ENCODE results near the gene GOLGA8S.
"Not testable (repeated sequence)": the region's sequence is repeated elsewhere in the genome, so short reads cannot be mapped to it uniquely, and the experiment has no call there.

The GOLGA8S gene

DNA sequence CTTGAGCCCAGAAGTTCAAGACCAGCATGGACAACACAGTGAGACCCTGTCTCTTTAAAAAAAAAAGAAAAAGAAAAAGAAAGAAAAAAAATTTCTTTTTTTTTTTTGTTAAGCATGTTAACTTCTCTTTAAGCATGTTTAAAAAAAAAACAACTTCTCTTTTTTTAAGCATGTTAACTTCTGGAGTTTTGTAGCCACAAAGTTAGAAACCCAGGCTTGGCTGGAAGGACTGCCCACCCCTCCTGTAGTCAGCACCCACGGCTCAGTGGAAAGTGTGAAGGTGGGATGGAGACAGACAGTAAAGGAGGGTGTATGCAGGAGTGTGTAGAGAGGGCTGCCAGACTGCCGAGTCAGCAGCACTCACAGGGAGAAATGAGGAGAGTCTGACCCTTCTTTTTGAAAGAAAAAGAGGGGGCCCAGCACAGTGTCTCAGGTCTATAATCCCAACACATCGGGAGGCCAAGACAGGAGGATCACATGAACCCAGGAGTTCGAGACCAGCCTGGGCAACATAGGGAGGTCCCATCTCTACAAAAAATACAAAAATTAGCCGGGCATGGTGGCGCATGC is 33.2 kb downstream of the GOLGA8S start:
- DNase-seq = no peak
- Histone ChIP-seq H3K27me3 (ENCODE audit: insufficient read depth, low read depth, severe bottlenecking) (no peaks in the 10 kb centered on the region), H3K27ac (no peak overlapping the region), H3K4me3 (ENCODE audit: low read depth, low read length) (no peak overlapping the region), H3K9me3 (ENCODE audit: severe bottlenecking) (no peaks in the 10 kb centered on the region), H3K36me3 (no peaks in the 10 kb centered on the region)
- TF ChIP-seq, protein P1, sequence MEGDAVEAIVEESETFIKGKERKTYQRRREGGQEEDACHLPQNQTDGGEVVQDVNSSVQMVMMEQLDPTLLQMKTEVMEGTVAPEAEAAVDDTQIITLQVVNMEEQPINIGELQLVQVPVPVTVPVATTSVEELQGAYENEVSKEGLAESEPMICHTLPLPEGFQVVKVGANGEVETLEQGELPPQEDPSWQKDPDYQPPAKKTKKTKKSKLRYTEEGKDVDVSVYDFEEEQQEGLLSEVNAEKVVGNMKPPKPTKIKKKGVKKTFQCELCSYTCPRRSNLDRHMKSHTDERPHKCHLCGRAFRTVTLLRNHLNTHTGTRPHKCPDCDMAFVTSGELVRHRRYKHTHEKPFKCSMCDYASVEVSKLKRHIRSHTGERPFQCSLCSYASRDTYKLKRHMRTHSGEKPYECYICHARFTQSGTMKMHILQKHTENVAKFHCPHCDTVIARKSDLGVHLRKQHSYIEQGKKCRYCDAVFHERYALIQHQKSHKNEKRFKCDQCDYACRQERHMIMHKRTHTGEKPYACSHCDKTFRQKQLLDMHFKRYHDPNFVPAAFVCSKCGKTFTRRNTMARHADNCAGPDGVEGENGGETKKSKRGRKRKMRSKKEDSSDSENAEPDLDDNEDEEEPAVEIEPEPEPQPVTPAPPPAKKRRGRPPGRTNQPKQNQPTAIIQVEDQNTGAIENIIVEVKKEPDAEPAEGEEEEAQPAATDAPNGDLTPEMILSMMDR (IDR thresholded peaks at IDR 0.05; ENCODE audit: low read depth, low read length) = no peak

DNA sequence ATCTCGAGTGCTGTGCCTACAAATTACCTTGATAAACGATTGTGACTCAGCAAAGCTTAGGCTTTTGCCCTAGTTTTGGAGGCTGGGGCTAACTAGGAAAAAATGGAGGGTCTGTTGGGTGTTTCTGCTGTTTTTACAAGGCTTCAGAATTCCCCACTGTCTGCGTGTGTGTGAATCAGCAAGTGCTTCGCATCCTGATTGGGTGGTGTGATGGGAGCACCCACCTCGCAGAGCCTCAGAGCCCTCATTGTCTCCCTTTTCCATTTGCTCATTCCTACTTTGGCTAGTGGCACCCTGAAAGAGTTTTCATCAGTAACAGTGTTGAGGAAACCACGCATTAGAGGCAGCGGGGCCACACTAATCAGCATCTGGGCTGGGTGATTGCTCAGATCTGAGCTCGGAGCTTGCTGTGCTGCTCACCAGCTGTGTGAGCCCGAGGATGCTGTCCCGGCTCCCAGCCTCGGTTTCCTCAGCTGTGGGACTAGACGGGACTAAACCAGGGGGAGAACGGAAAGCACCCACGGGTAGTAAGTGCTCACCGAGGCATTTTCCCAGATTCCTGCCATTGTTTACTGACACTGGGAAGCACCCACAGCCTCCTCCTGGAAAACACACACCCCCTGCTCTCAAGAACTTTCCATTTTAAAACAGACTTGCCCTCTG is 40.6 kb downstream of the GOLGA8S start:
- H3K27me3 ChIP-seq (ENCODE audit: insufficient read depth, low read depth, severe bottlenecking) = no peaks in the 10 kb centered on the region
- no peak overlapping the region for H3K27ac ChIP-seq
- no peak for DNase-seq
- TF ChIP-seq, protein P1 (IDR thresholded peaks at IDR 0.05; ENCODE audit: low read depth, low read length) = no peak
- H3K9me3 ChIP-seq (ENCODE audit: severe bottlenecking) = no peaks in the 10 kb centered on the region
- H3K4me3 ChIP-seq (ENCODE audit: low read depth, low read length) = no peak overlapping the region
- no peaks in the 10 kb centered on the region for H3K36me3 ChIP-seq

- Histone ChIP-seq H3K27me3 (ENCODE audit: insufficient read depth, low read depth, severe bottlenecking) (no peaks in the 10 kb centered on the region), H3K36me3 (no peaks in the 10 kb centered on the region), H3K4me3 (ENCODE audit: low read depth, low read length) (no peak overlapping the region), H3K9me3 (ENCODE audit: severe bottlenecking) (no peaks in the 10 kb centered on the region), H3K27ac (no peak overlapping the region)
- DNase-seq = no peak
- TF ChIP-seq, protein P1 (IDR thresholded peaks at IDR 0.05; ENCODE audit: low read depth, low read length) = no peak
Observed at GRCh38 chr15:23395832-23396231, 41.3 kb downstream of the GOLGA8S start.

DNA sequence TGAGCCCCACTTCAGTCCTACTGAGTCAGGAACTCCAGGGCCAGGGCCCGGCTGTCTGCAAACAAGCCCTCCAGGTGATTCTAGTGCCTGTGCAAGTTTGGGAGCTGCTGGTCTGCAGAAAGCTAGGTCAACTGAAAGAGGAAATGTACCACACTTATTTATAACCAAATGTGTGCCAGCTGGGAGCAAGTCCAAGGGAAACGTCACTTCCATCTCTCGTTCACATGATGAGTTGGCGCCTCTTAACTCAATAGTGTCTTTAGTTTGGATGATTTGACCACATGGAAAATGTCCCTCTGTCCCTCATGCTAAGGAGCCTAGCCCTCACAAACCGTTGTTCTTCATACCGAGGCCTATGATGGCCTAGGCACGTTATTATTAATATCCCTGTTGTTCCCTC is 43.2 kb downstream of the GOLGA8S start:
- H3K27me3 ChIP-seq (ENCODE audit: insufficient read depth, low read depth, severe bottlenecking) = no peaks in the 10 kb centered on the region
- no peak overlapping the region for H3K27ac ChIP-seq
- TF ChIP-seq, protein P1 (IDR thresholded peaks at IDR 0.05; ENCODE audit: low read depth, low read length) = no peak
- H3K36me3 ChIP-seq = no peaks in the 10 kb centered on the region
- no peaks in the 10 kb centered on the region for H3K9me3 ChIP-seq (ENCODE audit: severe bottlenecking)
- DNase-seq = no peak
- no peak overlapping the region for H3K4me3 ChIP-seq (ENCODE audit: low read depth, low read length)

GRCh38 chr15:23398357-23398756 is 43.8 kb downstream of the GOLGA8S start:
- H3K27me3 ChIP-seq (ENCODE audit: insufficient read depth, low read depth, severe bottlenecking); H3K27ac ChIP-seq: not testable (repeated sequence)

GRCh38 chr15:23399207-23399606 is 44.7 kb downstream of the GOLGA8S start:
- H3K27me3 ChIP-seq (ENCODE audit: insufficient read depth, low read depth, severe bottlenecking); H3K27ac ChIP-seq; H3K4me3 ChIP-seq (ENCODE audit: low read depth, low read length); H3K9me3 ChIP-seq (ENCODE audit: severe bottlenecking); H3K36me3 ChIP-seq; DNase-seq: not testable (repeated sequence)

More at GRCh38 chr15:23398357-23398756, 43.8 kb downstream of the GOLGA8S start:
- H3K36me3 ChIP-seq; H3K4me3 ChIP-seq (ENCODE audit: low read depth, low read length); DNase-seq; H3K9me3 ChIP-seq (ENCODE audit: severe bottlenecking): not testable (repeated sequence)

DNA sequence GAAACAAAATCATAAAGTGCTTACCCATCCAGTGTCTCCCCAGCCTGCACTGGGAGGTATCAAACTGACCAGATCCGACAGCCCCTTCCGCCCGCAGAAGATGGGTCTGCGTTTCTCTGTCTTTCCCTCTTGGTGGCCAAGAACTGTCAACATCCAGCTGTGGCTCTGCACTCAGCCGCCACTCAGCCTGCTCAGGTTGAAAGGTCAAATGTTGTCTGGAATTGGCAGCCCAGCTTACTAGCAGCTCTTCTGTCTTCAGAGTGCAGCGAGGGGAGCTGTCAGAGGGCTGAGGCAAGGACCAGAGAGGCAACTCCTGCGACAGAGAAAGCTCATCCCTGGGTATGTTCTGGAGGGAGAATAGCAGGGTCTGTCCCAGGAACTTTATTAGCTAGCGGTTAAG is 47.1 kb downstream of the GOLGA8S start:
- Histone ChIP-seq H3K27ac (no peak overlapping the region), H3K9me3 (ENCODE audit: severe bottlenecking) (no peaks in the 10 kb centered on the region), H3K36me3 (no peaks in the 10 kb centered on the region), H3K27me3 (ENCODE audit: insufficient read depth, low read depth, severe bottlenecking) (no peaks in the 10 kb centered on the region), H3K4me3 (ENCODE audit: low read depth, low read length) (no peak overlapping the region)
- TF ChIP-seq, protein P1 (IDR thresholded peaks at IDR 0.05; ENCODE audit: low read depth, low read length) = no peak
- no peak for DNase-seq
